ENCODE data around the gene TMUB1.
A peak's percentile ranks its signal among the peaks of the same experiment; 100 is the strongest.
"Not testable (repeated sequence)": the region's sequence is repeated elsewhere in the genome, so short reads cannot be mapped to it uniquely, and the experiment has no call there.

The TMUB1 gene

DNA sequence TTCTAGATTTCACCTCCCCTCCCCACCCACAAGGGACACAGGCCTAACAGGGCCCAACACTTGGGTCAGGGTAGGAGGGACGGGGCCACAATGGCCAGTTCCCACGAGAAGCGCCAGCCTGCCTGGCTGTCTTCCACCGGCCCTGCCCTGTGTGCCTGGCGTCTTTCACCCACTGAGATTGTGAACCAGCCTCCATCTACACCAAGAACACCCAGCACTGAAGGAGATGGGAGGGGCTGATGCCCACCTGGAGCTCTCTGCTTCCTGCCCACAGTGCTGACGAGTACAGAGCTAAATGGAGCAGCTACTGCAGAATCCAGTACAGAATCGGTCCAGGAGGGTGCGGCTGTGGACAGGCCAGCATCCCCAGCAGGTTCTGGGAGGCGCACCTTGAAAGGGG is 37.3 kb downstream of the TMUB1 start:
- H3K36me3 ChIP-seq (replicated peaks) = no peaks in the 10 kb centered on the region
- H3K4me3 ChIP-seq (ENCODE audit: low read depth, low read length) = no peak overlapping the region
- no peak for DNase-seq
- in situ Hi-C loops (cut with HindIII; ENCODE audit: low pct_ligation_motif_present, low sequenced_read_pairs) = no loop called here
- TF ChIP-seq, protein P1, sequence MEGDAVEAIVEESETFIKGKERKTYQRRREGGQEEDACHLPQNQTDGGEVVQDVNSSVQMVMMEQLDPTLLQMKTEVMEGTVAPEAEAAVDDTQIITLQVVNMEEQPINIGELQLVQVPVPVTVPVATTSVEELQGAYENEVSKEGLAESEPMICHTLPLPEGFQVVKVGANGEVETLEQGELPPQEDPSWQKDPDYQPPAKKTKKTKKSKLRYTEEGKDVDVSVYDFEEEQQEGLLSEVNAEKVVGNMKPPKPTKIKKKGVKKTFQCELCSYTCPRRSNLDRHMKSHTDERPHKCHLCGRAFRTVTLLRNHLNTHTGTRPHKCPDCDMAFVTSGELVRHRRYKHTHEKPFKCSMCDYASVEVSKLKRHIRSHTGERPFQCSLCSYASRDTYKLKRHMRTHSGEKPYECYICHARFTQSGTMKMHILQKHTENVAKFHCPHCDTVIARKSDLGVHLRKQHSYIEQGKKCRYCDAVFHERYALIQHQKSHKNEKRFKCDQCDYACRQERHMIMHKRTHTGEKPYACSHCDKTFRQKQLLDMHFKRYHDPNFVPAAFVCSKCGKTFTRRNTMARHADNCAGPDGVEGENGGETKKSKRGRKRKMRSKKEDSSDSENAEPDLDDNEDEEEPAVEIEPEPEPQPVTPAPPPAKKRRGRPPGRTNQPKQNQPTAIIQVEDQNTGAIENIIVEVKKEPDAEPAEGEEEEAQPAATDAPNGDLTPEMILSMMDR (IDR thresholded peaks at IDR 0.05; ENCODE audit: low read depth, low read length, missing control alignments) = no peak
- peaks cover 7% of the 10 kb centered on the region for H3K27me3 ChIP-seq (replicated peaks)
- no peak overlapping the region for H3K27ac ChIP-seq

DNA sequence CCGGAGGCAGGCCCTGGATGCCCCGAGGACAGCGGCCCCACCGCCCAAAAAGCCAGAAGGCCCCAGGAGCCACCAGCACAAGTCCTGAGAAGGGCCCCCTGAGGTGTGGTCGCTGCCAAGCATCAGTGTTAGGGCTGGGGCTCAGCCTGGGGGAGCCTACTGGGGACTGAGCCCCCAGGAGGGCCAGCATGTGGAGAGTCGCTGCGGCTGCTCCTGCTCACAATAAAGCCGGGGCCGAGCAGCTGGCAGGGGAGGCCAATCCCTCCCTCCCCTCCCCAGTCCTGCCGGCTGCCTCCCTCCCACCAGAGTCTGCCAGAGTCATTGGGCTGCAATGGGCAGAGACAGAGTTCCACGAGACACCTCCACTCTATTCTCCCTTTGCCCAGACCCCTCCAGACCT is 38.0 kb downstream of the TMUB1 start:
- H3K27me3 ChIP-seq (replicated peaks) = peaks cover 4% of the 10 kb centered on the region
- DNase-seq = no peak
- H3K4me3 ChIP-seq (ENCODE audit: low read depth, low read length) = no peak overlapping the region
- TF ChIP-seq, protein P1 (IDR thresholded peaks at IDR 0.05; ENCODE audit: low read depth, low read length, missing control alignments) = no peak
- no peak overlapping the region for H3K27ac ChIP-seq
- in situ Hi-C loops (cut with HindIII; ENCODE audit: low pct_ligation_motif_present, low sequenced_read_pairs) = no loop called here
- no peaks in the 10 kb centered on the region for H3K36me3 ChIP-seq (replicated peaks)

DNA sequence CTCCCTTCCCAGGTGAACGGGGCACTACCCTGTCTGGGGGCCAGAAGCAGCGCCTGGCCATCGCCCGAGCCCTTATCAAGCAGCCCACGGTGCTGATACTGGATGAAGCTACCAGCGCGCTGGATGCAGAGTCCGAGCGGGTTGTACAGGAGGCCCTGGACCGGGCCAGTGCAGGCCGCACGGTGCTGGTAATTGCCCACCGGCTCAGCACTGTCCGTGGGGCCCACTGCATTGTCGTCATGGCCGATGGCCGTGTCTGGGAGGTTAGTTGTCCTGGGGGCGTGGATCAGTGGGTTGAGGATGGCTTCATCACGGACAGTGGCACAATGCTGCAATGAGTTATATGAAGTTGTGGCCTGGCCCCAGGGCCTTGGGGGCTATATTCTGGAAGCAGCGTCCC is 39.3 kb downstream of the TMUB1 start:
- no peak overlapping the region for H3K4me3 ChIP-seq (ENCODE audit: low read depth, low read length)
- H3K27ac ChIP-seq = no peak overlapping the region
- in situ Hi-C loops (cut with HindIII; ENCODE audit: low pct_ligation_motif_present, low sequenced_read_pairs) = no loop called here
- DNase-seq = no peak
- no peaks in the 10 kb centered on the region for H3K27me3 ChIP-seq (replicated peaks)
- H3K36me3 ChIP-seq (replicated peaks) = no peaks in the 10 kb centered on the region
- TF ChIP-seq, protein P1 (IDR thresholded peaks at IDR 0.05; ENCODE audit: low read depth, low read length, missing control alignments) = no peak

DNA sequence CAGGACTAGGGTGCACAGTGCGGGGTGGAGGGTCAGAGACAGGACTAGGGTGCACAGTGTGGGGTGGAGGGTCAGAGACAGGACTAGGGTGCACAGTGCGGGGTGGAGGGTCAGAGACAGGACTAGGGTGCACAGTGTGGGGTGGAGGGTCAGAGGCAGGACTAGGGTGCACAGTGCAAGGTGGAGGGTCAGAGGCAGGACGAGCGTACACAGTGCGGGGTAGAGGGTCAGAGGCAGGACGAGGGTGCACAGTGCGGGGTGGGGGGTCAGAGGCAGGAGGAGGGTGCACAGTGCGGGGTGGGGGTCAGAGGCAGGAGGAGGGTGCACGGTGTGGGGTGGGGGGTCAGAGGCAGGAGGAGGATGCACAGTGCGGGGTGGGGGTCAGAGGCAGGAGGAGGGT is 39.8 kb downstream of the TMUB1 start:
- H3K27me3 ChIP-seq (replicated peaks); DNase-seq; H3K4me3 ChIP-seq (ENCODE audit: low read depth, low read length); H3K27ac ChIP-seq; H3K36me3 ChIP-seq (replicated peaks); in situ Hi-C loops (cut with HindIII; ENCODE audit: low pct_ligation_motif_present, low sequenced_read_pairs): not testable (repeated sequence)

DNA sequence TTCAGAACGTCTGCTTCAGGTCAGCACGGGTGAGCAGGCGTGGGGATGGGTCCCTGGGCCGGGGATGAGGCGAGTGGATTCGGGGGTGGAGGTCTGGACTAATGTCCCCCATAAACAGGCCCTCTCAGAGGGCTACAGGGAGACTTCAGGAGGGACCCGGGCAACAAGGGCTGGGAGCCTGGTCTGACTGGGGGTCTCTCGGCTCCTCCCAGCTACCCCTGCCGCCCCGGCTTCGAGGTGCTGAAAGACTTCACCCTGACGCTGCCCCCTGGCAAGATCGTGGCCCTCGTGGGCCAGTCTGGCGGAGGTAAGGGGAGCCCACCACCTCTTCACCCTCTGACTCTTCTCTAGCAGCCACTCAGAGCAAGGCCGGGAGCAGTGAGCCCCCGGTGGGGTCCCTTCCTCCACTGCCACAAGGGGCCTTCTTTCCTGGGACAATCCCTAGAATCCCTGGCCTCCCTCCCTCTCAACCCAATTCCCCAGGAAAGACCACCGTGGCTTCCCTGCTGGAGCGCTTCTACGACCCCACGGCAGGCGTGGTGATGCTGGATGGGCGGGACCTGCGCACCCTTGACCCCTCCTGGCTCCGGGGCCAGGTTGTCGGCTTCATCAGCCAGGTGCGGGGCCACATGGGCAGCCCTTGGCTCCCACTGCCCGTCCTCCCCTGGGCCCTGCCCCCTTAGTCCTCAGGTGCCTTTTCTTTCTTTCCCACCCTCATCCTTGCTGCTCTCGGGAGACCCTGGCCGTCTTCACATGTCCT is 42.5 kb downstream of the TMUB1 start:
- Histone ChIP-seq H3K4me3 (ENCODE audit: low read depth, low read length) (no peak overlapping the region), H3K27ac (no peak overlapping the region), H3K36me3 (replicated peaks) (peaks cover 18% of the 10 kb centered on the region), H3K27me3 (replicated peaks) (no peaks in the 10 kb centered on the region)
- no peak for DNase-seq
- in situ Hi-C loops (cut with HindIII; ENCODE audit: low pct_ligation_motif_present, low sequenced_read_pairs) = no loop called here
- TF ChIP-seq, protein P1 (IDR thresholded peaks at IDR 0.05; ENCODE audit: low read depth, low read length, missing control alignments) = no peak

DNA sequence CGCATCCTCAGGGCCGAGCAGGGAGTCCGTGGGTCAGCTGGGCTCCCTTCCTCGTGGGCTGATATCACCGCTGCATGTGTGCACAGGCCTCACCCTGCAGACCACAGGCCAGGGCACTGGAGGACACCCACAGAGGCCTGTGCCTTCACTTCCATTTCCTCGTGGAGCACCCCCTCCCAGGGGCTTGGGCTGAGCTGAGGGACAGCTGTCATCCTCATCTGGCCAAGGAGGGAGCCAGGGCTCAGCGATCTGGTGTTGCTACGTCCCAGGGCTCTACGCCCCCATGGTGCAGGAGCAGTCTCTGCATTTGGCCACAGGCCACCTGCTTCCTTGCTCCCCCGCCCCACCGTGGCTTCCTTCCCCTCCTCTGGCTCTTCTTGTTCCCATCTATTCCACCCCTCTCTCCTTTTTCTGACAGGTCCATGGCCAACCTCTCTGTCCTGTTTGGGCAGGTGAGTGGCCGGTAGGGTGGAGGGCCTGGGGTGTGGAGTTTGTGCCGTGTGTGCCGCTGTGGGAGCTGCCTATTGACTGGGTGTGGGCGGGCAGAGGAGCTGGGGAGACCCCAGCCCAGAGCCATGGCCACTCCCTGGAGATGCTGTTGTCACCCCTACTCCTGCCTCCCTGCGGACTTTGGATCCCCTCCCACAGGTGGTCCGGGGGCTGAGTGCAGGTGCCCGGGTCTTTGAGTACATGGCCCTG is 43.3 kb downstream of the TMUB1 start:
- in situ Hi-C loops (cut with HindIII; ENCODE audit: low pct_ligation_motif_present, low sequenced_read_pairs) = no loop called here
- DNase-seq = no peak
- H3K27me3 ChIP-seq (replicated peaks) = no peaks in the 10 kb centered on the region
- H3K36me3 ChIP-seq (replicated peaks) = peaks cover 26% of the 10 kb centered on the region
- TF ChIP-seq, protein P1 (IDR thresholded peaks at IDR 0.05; ENCODE audit: low read depth, low read length, missing control alignments) = no peak
- no peak overlapping the region for H3K4me3 ChIP-seq (ENCODE audit: low read depth, low read length)
- H3K27ac ChIP-seq = peak overlapping the region; percentile 86

Data from brain microvascular endothelial cell (primary cell).